Aorta (tissue), 5 donors: ENCODE data around the gene RRBP1. TPM values are rescaled to one million over a fixed set of nuclear protein-coding genes. Genes with fewer than 3 reads are reported as not detected.

Experiments
- ATAC-seq: fragments of 200-7000 bp; cut with Tn5 transposase; one replicate; pipeline ENCODE4 v1.9.1; 2022; ENCODE audit warnings: moderate library complexity; ENCODE audit not compliant: low FRiP score
- DNase-seq, 2 donors: peaks; one replicate each; pipeline ENCODE4 v3.0.0-alpha.2; 2020
- H3K27ac ChIP-seq, 2 donors: one replicate each; pipeline ENCODE4 v1.5.1; 2013; ENCODE audit warnings: low read length in 2 of 2, mild to moderate bottlenecking in 2 of 2, moderate library complexity in 2 of 2, control low read depth in 1 of 2, inconsistent platforms in 1 of 2, low read depth in 1 of 2
- H3K27me3 ChIP-seq, 2 donors: one replicate each; pipeline ENCODE4 v1.6.1; 2013; ENCODE audit warnings: control low read depth in 1 of 2, low read length in 1 of 2, mild to moderate bottlenecking in 1 of 2, moderate library complexity in 1 of 2; ENCODE audit not compliant: insufficient read depth in 2 of 2, control insufficient read depth in 1 of 2
- H3K36me3 ChIP-seq, 2 donors: one replicate each; pipeline ENCODE4 v1.6.1; 2013; ENCODE audit warnings: control low read depth in 1 of 2, low read length in 1 of 2, mild to moderate bottlenecking in 1 of 2; ENCODE audit not compliant: insufficient read depth in 2 of 2, control insufficient read depth in 1 of 2
- H3K4me1 ChIP-seq, 2 donors: one replicate each; pipeline ENCODE4 v1.6.1; 2013; ENCODE audit warnings: low read length in 2 of 2, control low read depth in 1 of 2, mild to moderate bottlenecking in 1 of 2, moderate library complexity in 1 of 2; ENCODE audit not compliant: insufficient read depth in 2 of 2, control insufficient read depth in 1 of 2
- H3K4me3 ChIP-seq, 2 donors: one replicate each; pipeline ENCODE4 v1.5.1; 2013; ENCODE audit warnings: low read length in 2 of 2, control low read depth in 1 of 2, mild to moderate bottlenecking in 1 of 2
- H3K9me3 ChIP-seq: one replicate; pipeline ENCODE4 v1.6.1; 2013; ENCODE audit warnings: mild to moderate bottlenecking, low read length; ENCODE audit not compliant: control insufficient read depth
- WGBS, 2 donors: extraction: QIAGEN DNeasy Blood & Tissue Kit; methylation state at CpG; one replicate each; pipeline ENCODE4 v1.1.7; 2013; 5-methylcytosine and 5-hydroxymethylcytosine counted together
- intact Hi-C, 2 donors: fragments of 100-400 bp; cut with DNase I; formaldehyde crosslinking; loops; one replicate each; pipeline versions ENCODE4 v1.14.2 to v1.15.0; 2022
- polyA plus RNA-seq, 2 donors: library from polyadenylated mRNA; stranded (reverse); fragments of 200-250 nt; gene quantifications; one replicate each; pipeline ENCODE4 v1.2.3, GENCODE V29; 2013
- total RNA-seq, 2 donors: library from RNA; stranded (reverse); fragmentation: NEBNext Ultra II Directional; extraction: Animal tissue kit (Norgen Biotek cat#: 25700); gene quantifications; one replicate each; pipeline ENCODE4 v1.2.1, GENCODE V29; 2021
- donor health status: healthy with polysubstance abuse.
- donor health status: Bipolar disorder and iron deficiency.
- donor health status: DM: no; HTN: no; CAD: no.
- donor health status: DM: no; HTN: no; CAD: no.
- donor health status: DM: yes; HTN: yes; CAD: no.

RRBP1 gene
- total and polyA plus RNA-seq, 4 donors = 19.3 to 178 (median 122) TPM

DNA sequence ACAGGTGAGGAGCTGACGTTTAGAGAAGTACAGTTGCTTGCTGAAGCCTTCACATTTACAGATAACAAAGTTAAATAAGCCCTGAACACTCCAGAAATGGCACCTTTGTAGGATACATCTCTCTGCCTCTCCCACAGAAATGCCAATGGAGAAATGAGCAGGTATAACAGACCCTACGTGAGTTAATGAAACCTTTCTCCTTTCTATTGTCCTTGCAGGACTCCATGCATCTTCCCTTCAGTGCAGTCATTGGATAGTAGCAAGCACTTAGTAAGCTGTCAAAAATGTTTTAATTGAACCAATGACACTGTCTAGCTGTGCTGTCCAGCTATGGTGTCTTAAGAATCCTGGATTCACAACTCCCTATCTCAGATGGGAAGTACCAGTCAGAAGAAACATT lies 8.1 kb upstream of the RRBP1 start:
- WGBS, 2 donors = 83 to 92% methylated on average over 2 of the region's 2 CpGs
- intact Hi-C loops = no loop called here
- no peaks in the 10 kb centered on the region for H3K27me3 ChIP-seq
- H3K4me1 ChIP-seq = no peaks in the 10 kb centered on the region
- no peak for ATAC-seq
- H3K4me3 ChIP-seq = no peak overlapping the region
- DNase-seq = no peak
- no peak overlapping the region for H3K27ac ChIP-seq
- H3K9me3 ChIP-seq = peaks cover 3% of the 10 kb centered on the region
- H3K36me3 ChIP-seq = no peaks in the 10 kb centered on the region

DNA sequence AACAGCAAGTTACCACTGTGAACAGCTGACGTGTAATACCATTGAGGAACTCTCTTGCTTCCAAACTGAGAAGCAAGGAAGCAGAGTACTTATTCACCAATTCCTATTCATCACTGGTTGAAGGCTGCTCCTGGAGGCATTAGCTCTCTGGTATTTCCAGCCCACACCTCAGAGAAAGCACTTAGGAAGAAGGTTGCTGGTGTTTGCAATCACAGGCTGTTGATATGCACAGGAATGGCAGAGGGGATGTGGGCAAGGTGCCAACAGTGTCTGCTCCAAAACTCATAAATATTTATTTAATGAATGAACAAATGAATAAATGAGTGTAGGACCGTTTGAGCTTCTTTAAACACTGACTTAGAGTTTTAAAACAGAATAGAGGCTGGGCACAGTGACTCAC lies 6.9 kb upstream of the RRBP1 start:
- DNase-seq (no peak), ATAC-seq (no peak)
- H3K27me3 ChIP-seq = no peaks in the 10 kb centered on the region
- WGBS, 2 donors = 38 to 41% methylated on average over 2 of the region's 2 CpGs
- intact Hi-C loops = no loop called here
- no peaks in the 10 kb centered on the region for H3K4me1 ChIP-seq
- H3K9me3 ChIP-seq = peaks cover 3% of the 10 kb centered on the region
- no peak overlapping the region for H3K4me3 ChIP-seq
- no peak overlapping the region for H3K27ac ChIP-seq
- no peaks in the 10 kb centered on the region for H3K36me3 ChIP-seq

- Histone ChIP-seq H3K36me3 (no peaks in the 10 kb centered on the region), H3K4me1 (no peaks in the 10 kb centered on the region), H3K4me3 (no peak overlapping the region), H3K27me3 (no peaks in the 10 kb centered on the region), H3K27ac (no peak overlapping the region), H3K9me3 (peaks cover 3% of the 10 kb centered on the region)
- ATAC-seq (no peak), DNase-seq (no peak)
- intact Hi-C loops = no loop called here
- WGBS, 2 donors = 87 to 94% methylated on average over 3 of the region's 3 CpGs
Measured at GRCh38 chr20:17687800-17688199, 5.8 kb upstream of the RRBP1 start.

GRCh38 chr20:17685168-17685567 lies 3.1 kb upstream of the RRBP1 start:
- no peak overlapping the region for H3K27ac ChIP-seq
- no peaks in the 10 kb centered on the region for H3K36me3 ChIP-seq
- 80 to 88% methylated on average over 1 of the region's 1 CpG for WGBS, 2 donors
- DNase-seq = no peak
- H3K4me3 ChIP-seq = no peak overlapping the region
- H3K27me3 ChIP-seq = no peaks in the 10 kb centered on the region
- intact Hi-C loops = no loop called here
- H3K4me1 ChIP-seq = no peaks in the 10 kb centered on the region
- H3K9me3 ChIP-seq = peaks cover 1% of the 10 kb centered on the region
- no peak for ATAC-seq

GRCh38 chr20:17684077-17684888 lies 2.2 kb upstream of the RRBP1 start:
- intact Hi-C loops = loop anchor here (5.0 kb wide), 5 partner anchors 113 to 283 kb away; partner anchors contain the start of genes MGME1 (in 1 of the 2) and SNX5 (in 1 of the 2)
- Histone ChIP-seq H3K9me3 (peaks cover 1% of the 10 kb centered on the region), H3K36me3 (no peaks in the 10 kb centered on the region), H3K4me1 (no peaks in the 10 kb centered on the region), H3K27ac (no peak overlapping the region), H3K27me3 (no peaks in the 10 kb centered on the region), H3K4me3 (no peak overlapping the region)
- ATAC-seq = no peak
- no peak for DNase-seq
- WGBS, 2 donors = 90 to 95% methylated on average over 13 of the region's 13 CpGs

DNA sequence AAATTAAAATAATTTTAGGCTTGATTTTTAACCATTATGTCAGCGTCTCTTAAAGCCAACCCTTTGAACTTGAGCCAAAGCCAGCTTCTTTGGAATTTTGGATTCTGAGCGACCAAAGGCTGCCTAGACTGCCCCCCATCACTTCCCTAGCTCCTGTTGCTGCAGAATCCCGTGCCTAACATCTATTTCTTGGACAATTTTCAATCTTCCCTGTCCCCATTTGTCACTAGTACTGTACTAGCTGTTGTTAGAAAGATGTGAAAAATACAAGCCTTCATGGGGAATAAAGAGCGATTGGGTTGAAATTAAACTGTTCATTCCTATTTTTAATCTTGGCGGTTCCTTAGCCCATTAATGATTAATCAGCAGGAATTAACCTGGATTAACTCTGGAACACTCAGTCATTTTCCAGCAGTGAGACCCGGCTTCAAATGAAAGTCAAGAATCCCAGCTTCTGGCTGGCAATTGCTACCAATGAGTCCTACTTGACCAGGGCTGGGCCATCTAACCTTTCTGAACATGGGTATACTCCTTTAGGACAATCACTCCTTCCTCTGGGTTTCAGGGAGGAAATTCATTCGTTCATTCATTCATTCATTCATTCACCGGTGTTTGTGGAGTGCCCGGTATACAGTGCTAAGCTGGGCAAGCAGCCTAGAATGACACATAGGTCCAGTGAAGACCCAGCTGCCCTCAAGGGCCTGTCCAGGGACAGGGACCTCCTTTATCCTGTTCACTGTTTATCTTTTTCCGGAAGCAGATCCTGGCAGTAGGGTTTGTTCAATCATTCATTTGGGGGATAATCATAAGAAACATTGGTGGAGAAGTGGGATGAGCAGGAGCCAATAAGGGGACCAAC lies 1.4 kb upstream of the RRBP1 start:
- no peak for DNase-seq
- intact Hi-C loops = loop anchor here (5.0 kb wide), 5 partner anchors 114 to 284 kb away; partner anchors contain the start of genes MGME1 (in 1 of the 2) and SNX5 (in 1 of the 2)
- no peak for ATAC-seq
- 55 to 67% methylated on average over 10 of the region's 10 CpGs for WGBS, 2 donors
- H3K4me1 ChIP-seq = no peaks in the 10 kb centered on the region
- H3K27me3 ChIP-seq = no peaks in the 10 kb centered on the region
- H3K9me3 ChIP-seq = peaks cover 1% of the 10 kb centered on the region
- H3K4me3 ChIP-seq = no peak overlapping the region
- H3K27ac ChIP-seq = no peak overlapping the region
- H3K36me3 ChIP-seq = no peaks in the 10 kb centered on the region

GRCh38 chr20:17682889-17683198 lies 802 bp upstream of the RRBP1 start:
- no peak for ATAC-seq
- H3K27me3 ChIP-seq = no peaks in the 10 kb centered on the region
- 41 to 47% methylated on average over 10 of the region's 10 CpGs for WGBS, 2 donors
- no peak overlapping the region for H3K27ac ChIP-seq
- intact Hi-C loops = loop anchor here (5.0 kb wide), 5 partner anchors 114 to 284 kb away; partner anchors contain the start of genes MGME1 (in 1 of the 2) and SNX5 (in 1 of the 2)
- no peak for DNase-seq
- H3K36me3 ChIP-seq = no peaks in the 10 kb centered on the region
- H3K4me3 ChIP-seq = no peak overlapping the region
- no peaks in the 10 kb centered on the region for H3K4me1 ChIP-seq
- H3K9me3 ChIP-seq = peaks cover 1% of the 10 kb centered on the region

- H3K4me1 ChIP-seq = no peaks in the 10 kb centered on the region
- no peak for ATAC-seq
- no peaks in the 10 kb centered on the region for H3K36me3 ChIP-seq
- intact Hi-C loops = loop anchor here (2.0 to 5.0 kb wide), 6 partner anchors 116 to 286 kb away; partner anchors contain the start of genes MGME1 (in 1 of the 2) and SNX5 (in 1 of the 2)
- WGBS, 2 donors = 1% methylated on average over 45 to 65 of the region's 65 CpGs
- no peaks in the 10 kb centered on the region for H3K27me3 ChIP-seq
- peaks cover under 1% of the 10 kb centered on the region for H3K9me3 ChIP-seq
- peak overlapping the region; percentile 81 to 95 for H3K4me3 ChIP-seq
- H3K27ac ChIP-seq = peak overlapping the region; percentile 88
- DNase-seq = no peak
Measured at GRCh38 chr20:17681726-17682102, 328 bp downstream of the RRBP1 start.
